GM18951 (cell line): ENCODE results near the gene SIRPB2.

Experiments
- POLR2A ChIP-seq: IDR thresholded peaks from 4 replicates; pipeline ENCODE4 v1.6.1; 2011; ENCODE audit warnings: mild to moderate bottlenecking; ENCODE audit not compliant: insufficient read length, insufficient read depth; ENCODE audit errors: extremely low read depth
- in situ Hi-C: fragments of 300-500 bp; cut with MboI; formaldehyde crosslinking; loops from one replicate; pipeline ENCODE4 v1.12.0; 2022; ENCODE audit warnings: low sequenced_read_pairs, mixed read lengths, inconsistent platforms; ENCODE audit not compliant: unreplicated experiment

The SIRPB2 gene

DNA sequence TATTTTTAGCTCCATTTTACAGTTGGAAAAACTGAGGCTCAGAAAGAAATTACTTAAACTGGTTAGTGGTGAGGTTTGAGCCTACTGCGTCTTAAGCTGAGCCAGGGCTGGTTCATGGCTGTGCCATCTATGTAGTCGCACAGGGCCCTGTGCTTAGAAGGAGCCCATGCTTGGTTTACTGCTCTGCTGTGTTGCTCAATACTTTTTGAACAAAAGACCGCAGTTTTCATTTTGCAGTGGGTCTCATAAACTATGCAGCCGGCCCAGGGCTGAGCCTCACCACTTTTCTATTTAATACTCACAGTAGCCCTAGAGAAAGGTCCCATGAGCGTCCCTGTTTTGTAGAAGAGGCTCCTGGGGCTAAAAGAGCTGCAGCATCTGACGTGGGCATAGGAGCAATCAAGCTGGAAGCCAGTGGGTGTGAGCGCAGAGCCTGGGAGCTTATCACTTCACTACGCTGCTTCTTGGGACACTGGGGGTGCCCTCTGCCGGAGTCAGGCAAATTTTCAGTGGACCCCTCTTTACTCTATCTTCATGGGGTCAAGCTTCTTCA, 501 bp downstream of the SIRPB2 start:
- in situ Hi-C loops = no loop called here
- TF ChIP-seq POLR2A = no peak

DNA sequence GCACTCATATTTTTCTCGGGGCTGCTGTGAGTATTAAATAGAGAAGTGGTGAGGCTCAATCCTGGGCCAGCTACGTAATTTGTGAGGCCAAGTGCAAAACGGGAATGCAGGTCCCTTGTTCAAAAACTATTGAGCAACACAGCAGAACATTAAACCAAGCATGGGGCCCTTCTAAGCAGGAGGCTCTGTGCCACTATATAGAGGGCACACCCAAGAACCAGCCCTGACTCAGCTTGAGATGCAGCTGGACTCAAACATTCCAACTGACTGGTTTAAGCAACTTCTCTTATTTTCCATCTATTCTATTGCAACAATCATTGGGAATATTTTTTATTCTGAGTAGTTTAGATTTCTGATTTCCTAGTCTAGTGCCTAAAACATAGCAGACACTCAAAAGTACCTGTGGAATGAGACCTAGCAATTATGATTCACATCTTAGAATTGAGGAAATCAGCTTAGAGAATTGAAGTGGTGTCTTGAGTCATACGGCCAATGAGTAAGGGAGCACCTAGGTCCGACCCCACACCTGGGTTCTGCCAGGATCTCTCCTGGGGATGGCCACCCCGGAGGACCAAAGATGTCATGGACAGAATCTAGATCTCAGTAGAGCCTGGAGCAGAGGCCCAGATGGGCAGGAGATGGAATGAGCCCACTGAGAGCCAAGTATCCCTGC, 1.3 kb downstream of the SIRPB2 start:
- in situ Hi-C loops = no loop called here
- no peak for TF ChIP-seq POLR2A

DNA sequence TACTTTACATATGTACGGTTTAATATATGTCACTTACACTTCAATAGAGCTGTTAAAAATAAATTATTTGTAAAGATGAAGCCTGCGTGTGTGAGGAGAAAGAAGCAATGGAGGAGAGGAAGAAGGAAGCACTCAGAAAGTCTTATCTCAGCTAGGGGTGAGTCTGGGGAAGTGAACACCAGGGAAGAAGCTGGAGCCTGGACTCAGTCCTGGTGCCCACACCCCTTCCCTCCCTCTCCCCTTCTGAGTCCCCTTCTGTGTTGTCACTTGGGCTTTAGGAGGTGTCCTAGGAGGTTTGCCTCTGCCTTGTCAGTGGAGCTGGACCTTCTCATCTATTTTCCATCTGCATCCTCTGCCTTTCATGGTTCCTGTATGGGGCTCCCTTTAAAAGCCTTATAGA, 1.9 kb downstream of the SIRPB2 start:
- in situ Hi-C loops = no loop called here

DNA sequence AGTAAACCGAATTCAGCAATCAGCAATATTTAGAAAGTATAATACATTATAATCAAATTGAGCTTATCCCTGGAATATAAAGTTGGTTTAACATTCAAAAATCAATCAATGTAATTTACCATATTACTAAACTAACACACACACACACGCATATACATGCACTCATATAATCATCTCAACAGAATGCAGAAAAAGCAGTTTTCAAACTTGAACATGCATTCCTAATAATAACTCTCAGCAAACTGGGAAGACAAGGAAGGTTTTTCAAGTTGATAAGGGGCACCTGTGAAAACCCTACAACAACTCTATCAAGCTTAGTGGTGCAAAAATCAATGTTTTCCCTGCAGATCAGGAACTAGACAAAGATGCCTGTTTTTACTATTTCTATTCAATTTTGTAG, 4.7 kb downstream of the SIRPB2 start:
- TF ChIP-seq POLR2A = no peak
- in situ Hi-C loops = no loop called here

More for the DNA sequence above, 1.9 kb downstream of the SIRPB2 start:
- no peak for TF ChIP-seq POLR2A

DNA sequence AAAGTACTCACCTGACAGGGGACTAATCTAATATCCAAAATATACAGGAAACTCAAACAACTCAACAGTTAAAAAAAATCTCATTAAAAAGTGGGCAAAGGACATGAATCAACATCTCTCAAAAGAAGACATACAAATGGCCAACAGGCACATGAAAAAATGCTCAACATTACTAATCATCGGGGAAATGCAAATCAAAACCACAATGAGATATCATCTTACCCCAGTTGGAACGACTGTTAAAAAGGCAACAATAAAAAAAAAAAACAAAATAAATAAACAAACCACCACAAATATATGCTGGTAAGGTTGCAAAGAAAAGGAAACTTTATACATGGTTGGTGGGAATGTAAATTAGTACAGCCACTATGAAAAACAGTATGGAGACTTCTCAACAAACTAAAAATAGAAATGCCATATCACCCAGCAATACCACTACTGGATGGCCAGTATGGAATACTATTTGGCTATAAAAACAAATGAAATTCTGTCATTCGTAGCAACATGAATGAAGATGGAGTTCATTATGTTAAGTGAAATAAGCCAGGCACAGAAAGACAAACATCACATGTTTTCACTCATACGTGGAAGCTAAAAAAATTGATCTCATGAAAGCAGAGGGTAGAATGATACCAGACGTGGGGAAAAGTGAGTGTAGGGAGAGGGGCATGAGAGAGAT, 6.6 kb downstream of the SIRPB2 start:
- TF ChIP-seq POLR2A = no peak
- in situ Hi-C loops = no loop called here

DNA sequence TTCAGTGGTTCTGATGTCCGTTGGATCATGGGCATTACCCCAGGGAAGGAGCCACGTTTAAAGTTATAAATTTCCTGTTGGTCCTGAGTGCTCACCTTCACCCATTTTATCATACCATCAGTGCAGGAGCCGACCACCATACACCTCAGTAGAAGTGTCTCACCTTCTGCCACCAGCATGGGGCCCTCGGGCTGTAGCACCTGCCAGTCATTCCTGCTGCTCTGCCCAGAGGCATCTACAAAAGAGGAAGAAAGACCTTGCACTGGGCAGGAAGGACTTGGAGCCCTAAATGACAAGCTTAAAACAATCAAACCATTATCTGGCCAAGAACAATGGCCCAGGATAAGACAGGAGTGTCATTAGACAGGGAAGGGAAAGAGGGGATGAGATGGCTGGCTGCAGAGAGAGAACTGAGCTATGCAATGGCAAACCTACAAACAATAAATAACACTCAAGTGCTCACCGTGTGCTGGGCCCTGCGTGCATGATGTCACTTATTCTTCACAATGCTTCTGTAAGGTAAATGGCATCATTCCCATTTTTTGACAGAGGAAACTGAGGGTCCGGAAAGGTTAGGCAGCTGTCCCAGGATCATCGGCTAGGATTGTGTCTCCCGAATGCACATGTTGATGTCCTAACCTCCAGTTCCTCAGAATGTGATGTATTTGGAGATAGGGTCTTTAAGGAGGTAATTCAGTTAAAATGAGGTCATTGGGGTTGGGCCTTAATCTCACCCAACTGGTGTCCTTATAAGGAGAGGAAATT, 11.2 kb downstream of the SIRPB2 start:
- TF ChIP-seq POLR2A = no peak
- in situ Hi-C loops = no loop called here

DNA sequence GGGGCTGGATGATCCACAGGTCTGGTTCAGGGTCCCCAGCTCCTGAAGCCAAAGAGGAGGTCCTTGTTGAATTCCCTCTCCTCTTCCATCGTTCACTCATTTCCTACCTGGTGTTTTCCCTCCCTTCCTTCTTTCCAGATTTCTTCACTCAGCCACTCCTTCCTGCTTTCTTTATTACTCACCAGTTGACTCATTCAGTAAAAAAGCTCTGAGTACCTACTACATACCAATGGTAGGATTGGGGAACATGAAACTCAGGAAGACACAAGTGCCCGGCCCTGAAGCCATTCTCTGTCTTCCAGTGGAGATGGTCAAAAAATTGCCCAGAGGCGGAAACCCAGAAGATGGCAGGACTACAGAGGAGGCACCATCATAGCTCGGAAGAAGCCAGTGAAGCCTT, 12.7 kb downstream of the SIRPB2 start:
- no peak for TF ChIP-seq POLR2A
- in situ Hi-C loops = no loop called here

DNA sequence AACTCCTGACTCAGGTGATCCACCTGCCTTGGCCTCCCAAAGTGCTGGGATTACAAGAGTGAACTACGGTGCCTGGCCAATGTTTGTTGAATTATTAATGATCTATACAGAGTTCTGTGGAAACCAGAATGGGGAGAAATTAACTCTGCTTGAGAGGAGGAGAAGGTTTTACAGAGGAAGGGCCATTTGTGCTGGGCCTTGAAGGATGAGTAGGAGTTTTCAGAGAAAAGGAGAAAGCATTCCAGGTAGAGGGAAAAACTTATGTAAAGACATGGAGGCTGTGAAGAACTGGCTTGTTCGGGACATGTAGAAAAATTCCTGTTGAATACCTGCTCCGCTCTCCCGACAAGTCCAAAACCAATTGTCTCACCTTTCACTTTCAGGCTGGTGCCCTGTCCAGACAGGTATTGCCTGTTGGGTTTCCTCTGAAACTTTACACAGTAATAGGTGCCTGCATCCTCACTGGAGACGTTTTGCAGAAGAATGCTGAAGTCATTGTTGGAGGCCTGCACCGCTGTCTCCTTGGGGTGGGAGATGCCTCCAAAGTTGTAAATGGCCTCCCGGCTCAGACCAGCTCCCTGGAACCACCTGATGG, 13.2 kb downstream of the SIRPB2 start:
- in situ Hi-C loops = no loop called here
- TF ChIP-seq POLR2A = no peak

DNA sequence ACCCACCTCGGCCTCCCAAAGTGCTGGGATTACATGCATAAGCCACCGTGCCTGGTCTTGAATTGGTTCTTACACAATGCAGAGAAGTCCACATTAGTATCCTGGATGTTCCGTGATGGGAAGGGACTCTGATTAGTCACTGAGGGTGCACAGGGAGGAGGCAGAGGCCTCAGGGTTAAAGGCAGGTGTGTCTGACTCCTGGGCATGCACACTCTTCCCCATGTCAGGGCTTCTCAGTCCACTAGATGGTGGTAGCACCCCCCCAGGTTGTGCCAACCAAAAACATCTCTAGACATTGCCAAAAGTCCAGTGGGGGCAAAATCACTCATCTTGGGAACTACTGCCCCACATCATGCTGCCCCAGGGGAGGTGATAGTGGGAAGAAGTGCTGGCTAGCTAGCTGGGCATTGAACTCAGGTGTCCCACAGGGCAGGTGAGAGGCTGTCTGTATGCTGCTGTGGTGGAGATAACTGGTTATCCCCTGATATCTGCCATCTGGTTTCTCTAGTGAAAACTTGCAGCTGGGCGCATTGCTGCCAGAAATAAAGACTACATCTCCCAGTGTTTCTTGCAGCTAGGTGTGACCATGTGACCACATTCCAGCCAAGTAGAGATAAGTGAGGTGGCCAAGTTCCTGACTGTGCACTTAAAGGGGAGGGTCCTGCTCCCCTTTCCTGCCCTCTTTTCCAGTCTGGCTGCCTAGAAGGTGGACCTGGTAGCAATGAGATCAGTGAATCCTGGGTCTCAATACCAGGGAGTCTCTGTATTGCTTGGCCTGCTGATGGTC, 16.2 kb downstream of the SIRPB2 start:
- no peak for TF ChIP-seq POLR2A
- in situ Hi-C loops = no loop called here

DNA sequence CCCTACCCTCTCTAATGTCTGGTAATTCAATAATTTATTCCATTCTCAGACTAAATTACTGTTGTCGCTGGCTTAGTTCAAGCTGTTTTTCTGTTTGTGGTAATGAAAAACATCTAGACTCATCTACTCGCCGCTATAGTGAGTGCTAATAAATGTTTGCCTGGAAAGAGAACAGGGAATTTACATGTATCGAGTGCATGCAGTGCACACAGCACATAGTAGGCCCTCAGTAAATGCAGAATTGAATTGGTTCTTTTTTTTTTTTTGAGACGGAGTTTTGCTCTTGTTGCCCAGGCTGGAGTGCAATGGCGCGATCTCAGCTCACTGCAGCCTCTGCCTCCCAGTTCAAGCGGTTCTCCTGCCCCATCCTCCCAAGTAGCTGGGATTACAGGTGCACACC, 16.9 kb downstream of the SIRPB2 start:
- in situ Hi-C loops = no loop called here
- TF ChIP-seq POLR2A = no peak

DNA sequence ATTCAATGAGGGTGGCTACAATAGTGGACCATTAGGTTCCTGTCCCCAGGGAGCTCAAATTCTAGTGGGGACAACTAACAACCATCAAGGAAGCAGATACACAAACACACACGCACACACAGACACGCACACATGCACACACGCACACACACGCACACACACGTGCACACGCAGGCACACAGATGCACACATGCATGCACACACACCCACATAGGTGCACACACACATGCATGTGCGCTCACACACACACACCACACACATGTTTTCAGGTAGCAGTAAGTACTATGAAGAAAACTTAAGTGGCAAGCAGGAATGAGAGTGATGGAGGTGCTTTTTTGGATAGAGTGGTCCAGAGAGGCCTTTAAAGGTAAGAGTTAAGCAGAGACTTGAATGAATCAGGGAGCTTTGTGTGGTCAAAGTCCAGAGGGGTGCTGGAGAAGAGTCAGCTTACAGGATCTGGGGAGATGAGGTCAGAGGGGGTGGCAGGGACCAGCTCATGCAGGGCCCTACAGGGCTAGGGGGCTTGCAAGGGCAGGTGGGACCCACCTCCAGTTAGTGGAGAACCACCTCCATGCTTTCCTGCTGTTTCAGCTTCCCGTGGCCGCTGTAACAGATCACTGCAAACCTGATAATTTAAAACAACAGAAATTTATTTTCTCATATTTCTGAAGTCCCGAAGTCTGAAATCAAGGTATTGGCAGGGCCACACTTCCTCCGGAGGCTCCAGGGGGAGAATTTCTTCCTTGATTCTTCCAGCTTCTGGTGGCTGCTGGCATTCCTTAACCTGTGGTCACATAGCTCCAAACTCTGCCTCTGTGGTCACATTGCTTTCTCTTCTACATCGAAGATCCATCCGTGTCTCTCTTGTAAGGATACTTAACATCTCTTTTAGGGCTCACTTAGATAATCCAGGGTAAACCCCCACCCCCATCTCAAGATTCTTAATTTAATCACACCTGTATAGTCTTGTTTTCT, 17.7 kb downstream of the SIRPB2 start:
- in situ Hi-C loops = no loop called here
- TF ChIP-seq POLR2A = no peak
